OCI-LY7 (cell line): ENCODE measurements around the gene EPO.

Source experiments
- EZH2phosphoT487 ChIP-seq: fragments of 200-600 bp; sonication (generic); IDR thresholded peaks from 2 replicates; pipeline ENCODE4 v1.6.1; 2018; ENCODE audit warnings: low read depth, borderline replicate concordance, mild to moderate bottlenecking, mixed run types, antibody characterized with exemption, low read length, moderate library complexity, mixed read lengths
- TF ChIP-seq, protein P1 (sequence below): fragments of 200-600 bp; sonication (generic); conservative IDR thresholded peaks from 2 replicates; pipeline ENCODE4 v1.5.1; 2014; ENCODE audit warnings: mild to moderate bottlenecking, antibody characterized with exemption, low read length, moderate library complexity, mixed read lengths

DNA sequence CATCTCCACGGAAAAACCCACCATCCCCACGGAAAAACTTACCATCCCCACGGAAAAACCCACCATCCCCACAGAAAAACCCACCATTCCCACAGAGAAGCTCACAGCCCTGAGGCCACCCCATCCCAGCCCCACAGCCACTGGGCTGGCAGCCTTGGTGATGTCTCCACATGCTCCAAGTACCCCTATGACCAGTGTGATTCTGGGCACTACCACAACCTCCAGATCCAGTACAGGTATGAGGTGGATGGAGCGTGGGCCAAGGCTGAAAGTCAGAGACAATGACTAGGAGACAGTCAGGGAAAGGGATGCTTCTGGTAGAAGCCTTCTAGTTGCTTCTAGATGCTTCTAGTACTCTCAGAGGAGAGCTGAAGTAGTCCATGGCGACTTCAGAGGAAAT, 32.7 kb downstream of the EPO start:
- TF ChIP-seq, protein P1, sequence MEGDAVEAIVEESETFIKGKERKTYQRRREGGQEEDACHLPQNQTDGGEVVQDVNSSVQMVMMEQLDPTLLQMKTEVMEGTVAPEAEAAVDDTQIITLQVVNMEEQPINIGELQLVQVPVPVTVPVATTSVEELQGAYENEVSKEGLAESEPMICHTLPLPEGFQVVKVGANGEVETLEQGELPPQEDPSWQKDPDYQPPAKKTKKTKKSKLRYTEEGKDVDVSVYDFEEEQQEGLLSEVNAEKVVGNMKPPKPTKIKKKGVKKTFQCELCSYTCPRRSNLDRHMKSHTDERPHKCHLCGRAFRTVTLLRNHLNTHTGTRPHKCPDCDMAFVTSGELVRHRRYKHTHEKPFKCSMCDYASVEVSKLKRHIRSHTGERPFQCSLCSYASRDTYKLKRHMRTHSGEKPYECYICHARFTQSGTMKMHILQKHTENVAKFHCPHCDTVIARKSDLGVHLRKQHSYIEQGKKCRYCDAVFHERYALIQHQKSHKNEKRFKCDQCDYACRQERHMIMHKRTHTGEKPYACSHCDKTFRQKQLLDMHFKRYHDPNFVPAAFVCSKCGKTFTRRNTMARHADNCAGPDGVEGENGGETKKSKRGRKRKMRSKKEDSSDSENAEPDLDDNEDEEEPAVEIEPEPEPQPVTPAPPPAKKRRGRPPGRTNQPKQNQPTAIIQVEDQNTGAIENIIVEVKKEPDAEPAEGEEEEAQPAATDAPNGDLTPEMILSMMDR: no peak
- no peak for TF ChIP-seq EZH2phosphoT487
